ENCODE measurements around the gene CYP2C9. TPM values are rescaled to one million over a fixed set of nuclear protein-coding genes. Genes with fewer than 3 reads are reported as not detected.

The CYP2C9 gene
- polyA plus RNA-seq, 1 donor from 2014 or later, result not detected

GRCh38 chr10:95034401-95034800 is 95.9 kb downstream of the CYP2C9 start:
- Histone ChIP-seq H3K9me3 (ENCODE audit: low read length) (no peaks in the 10 kb centered on the region), H3F3A (ENCODE audit: insufficient read depth, low read length, poor library complexity, severe bottlenecking) (no peaks in the 10 kb centered on the region), H4K20me1 (ENCODE audit: insufficient read depth) (no peaks in the 10 kb centered on the region), H3K27ac (ENCODE audit: low read length) (no peak overlapping the region), H2AFZ (ENCODE audit: low read depth, low read length) (no peak overlapping the region), H3K4me3 (ENCODE audit: low read length) (no peak overlapping the region), H3K36me3 (ENCODE audit: insufficient read depth, low read length) (no peaks in the 10 kb centered on the region), H3K27me3 (ENCODE audit: insufficient read depth, low read depth, low read length) (no peaks in the 10 kb centered on the region), H3K79me2 (replicated peaks; ENCODE audit: insufficient read depth, low read length) (no peaks in the 10 kb centered on the region), H3K9me2 (ENCODE audit: insufficient read depth, low read length) (no peaks in the 10 kb centered on the region), H3K4me2 (ENCODE audit: low read length) (no peak overlapping the region), H3K9ac (ENCODE audit: low read length) (no peak overlapping the region)
- TF ChIP-seq TAF1 (IDR thresholded peaks at IDR 0.05; ENCODE audit: low read depth) (no peak), MXI1 (conservative IDR thresholded peaks at IDR 0.05; ENCODE audit: poor library complexity, severe bottlenecking) (no peak), REST (IDR thresholded peaks at IDR 0.05; ENCODE audit: borderline replicate concordance) (no peak), POLR2AphosphoS5 (IDR thresholded peaks at IDR 0.05) (no peak), EZH2 (IDR thresholded peaks at IDR 0.05; ENCODE audit: borderline replicate concordance, insufficient read depth, low read length, poor library complexity, severe bottlenecking) (no peak), CTCF (IDR thresholded peaks at IDR 0.05; ENCODE audit: poor library complexity, severe bottlenecking) (no peak), EP300 (conservative IDR thresholded peaks at IDR 0.05; ENCODE audit: poor library complexity, severe bottlenecking) (no peak), SMC3 (conservative IDR thresholded peaks at IDR 0.05; ENCODE audit: poor library complexity) (no peak), RAD21 (conservative IDR thresholded peaks at IDR 0.05) (no peak)

GRCh38 chr10:95035332-95036295 is 97.2 kb downstream of the CYP2C9 start:
- Histone ChIP-seq H3K9me2 (ENCODE audit: insufficient read depth, low read length) (no peaks in the 10 kb centered on the region), H4K20me1 (ENCODE audit: insufficient read depth) (no peaks in the 10 kb centered on the region), H3K9ac (ENCODE audit: low read length) (no peak overlapping the region), H3K36me3 (ENCODE audit: insufficient read depth, low read length) (no peaks in the 10 kb centered on the region), H2AFZ (ENCODE audit: low read depth, low read length) (no peak overlapping the region), H3K27me3 (ENCODE audit: insufficient read depth, low read depth, low read length) (no peaks in the 10 kb centered on the region), H3K4me3 (ENCODE audit: low read length) (no peak overlapping the region), H3K9me3 (ENCODE audit: low read length) (no peaks in the 10 kb centered on the region), H3K27ac (ENCODE audit: low read length) (no peak overlapping the region), H3K4me2 (ENCODE audit: low read length) (no peak overlapping the region), H3F3A (ENCODE audit: insufficient read depth, low read length, poor library complexity, severe bottlenecking) (no peaks in the 10 kb centered on the region), H3K79me2 (replicated peaks; ENCODE audit: insufficient read depth, low read length) (no peaks in the 10 kb centered on the region)
- no peak for TF ChIP-seq POLR2AphosphoS5 (IDR thresholded peaks at IDR 0.05)
- TF ChIP-seq TAF1 (IDR thresholded peaks at IDR 0.05; ENCODE audit: low read depth), result no peak
- TF ChIP-seq EZH2 (IDR thresholded peaks at IDR 0.05; ENCODE audit: borderline replicate concordance, insufficient read depth, low read length, poor library complexity, severe bottlenecking), result no peak

All from neural cell (in vitro differentiated cells).